Endothelial cell of umbilical vein (primary cell): ENCODE results near the gene TMEM181. TPM values are rescaled to one million over a fixed set of nuclear protein-coding genes. Genes with fewer than 3 reads are reported as not detected.
"Not testable (repeated sequence)": the region's sequence is repeated elsewhere in the genome, so short reads cannot be mapped to it uniquely, and the experiment has no call there.

ENCODE experiments used
- BruUV-seq: library from RNA; stranded (reverse); fragments of 400-500 nt; replicated peaks from 2 replicates; lab custom pipeline; 2021; lab: Mats Ljungman, UMichigan
- CTCF ChIA-PET: fragments of 300-600, 350-600 bp; sonication (Branson Sonifier 250); formaldehyde crosslinking; loops from one replicate; lab custom pipeline; 2021; ENCODE audit warnings: antibody characterized with exemption, inconsistent platforms; lab: Charles Lee
- POLR2A ChIA-PET: fragments of 300-600, 350-600 bp; sonication (Branson Sonifier 250); formaldehyde crosslinking; loops from one replicate; lab custom pipeline; 2021; ENCODE audit warnings: antibody characterized with exemption, inconsistent platforms; lab: Charles Lee
- DNase-seq: peaks from one replicate; pipeline ENCODE4 v3.0.0-alpha.2; 2011; ENCODE audit warnings: low read depth, low spot score
- FAIRE-seq: peaks from 2 replicates; lab custom pipeline; 2011; peaks lifted over from hg19 to GRCh38; lab: Jason Lieb, UNC
- H2AFZ ChIP-seq: 2 replicates; pipeline ENCODE4 v1.6.0; 2012; ENCODE audit warnings: low read depth, low read length, control low read depth, inconsistent platforms
- H3K27ac ChIP-seq: 2 replicates; pipeline ENCODE4 v1.5.1; 2011; ENCODE audit warnings: low read depth, mild to moderate bottlenecking, control low read depth, low read length, moderate library complexity; ENCODE audit not compliant: insufficient read depth
- H3K27me3 ChIP-seq, 2 experiments: 2 replicates each; pipeline versions ENCODE4 v1.6.0 to v1.6.1; 2011; ENCODE audit warnings: low read length in 2 of 2, mixed read lengths in 1 of 2; ENCODE audit not compliant: control insufficient read depth in 2 of 2, insufficient read depth in 2 of 2
- H3K36me3 ChIP-seq, 2 experiments: 2 replicates in 1 of 2; 3 replicates in 1 of 2; pipeline ENCODE4 v1.5.1; 2011; ENCODE audit warnings: low read length in 2 of 2, mild to moderate bottlenecking in 1 of 2, moderate library complexity in 1 of 2; ENCODE audit not compliant: control insufficient read depth in 2 of 2, insufficient read depth in 2 of 2; ENCODE audit errors: extremely low read depth in 1 of 2
- H3K4me1 ChIP-seq: 3 replicates; pipeline ENCODE4 v1.5.1; 2011; ENCODE audit warnings: mild to moderate bottlenecking, low read length; ENCODE audit not compliant: control insufficient read depth, insufficient read depth; ENCODE audit errors: extremely low read depth
- H3K4me2 ChIP-seq: 2 replicates; pipeline ENCODE4 v1.6.1; 2011; ENCODE audit warnings: low read length, control low read depth, mixed read lengths; ENCODE audit not compliant: insufficient read depth
- H3K4me3 ChIP-seq, 3 experiments: fragments of 200-600 bp in 1 of 3; sonication (generic), shearing (Covaris generic) in 1 of 3; replicated peaks in 1 of 3; 2 replicates each; pipeline ENCODE4 v1.5.1; 2011 to 2016; ENCODE audit warnings: control low read depth in 3 of 3, low read length in 3 of 3, mild to moderate bottlenecking in 2 of 3, inconsistent platforms in 1 of 3, low read depth in 1 of 3, moderate library complexity in 1 of 3; ENCODE audit not compliant: insufficient read depth in 1 of 3
- H3K79me2 ChIP-seq: 2 replicates; pipeline ENCODE4 v1.6.0; 2012; ENCODE audit warnings: low read length, inconsistent platforms; ENCODE audit not compliant: control insufficient read depth, insufficient read depth
- H3K9ac ChIP-seq: replicated peaks from 2 replicates; pipeline ENCODE3; 2011; ENCODE audit warnings: low read length, control low read depth; ENCODE audit not compliant: insufficient read depth; ENCODE audit errors: extremely low read depth
- H3K9me1 ChIP-seq: replicated peaks from 3 replicates; pipeline ENCODE4 v1.6.0; 2011; ENCODE audit warnings: mild to moderate bottlenecking, low read length; ENCODE audit not compliant: control insufficient read depth, insufficient read depth; ENCODE audit errors: extremely low read depth
- H3K9me3 ChIP-seq: replicated peaks from 2 replicates; pipeline ENCODE4 v1.5.1; 2012; ENCODE audit warnings: low read length, inconsistent platforms; ENCODE audit not compliant: control insufficient read depth, insufficient read depth
- H4K20me1 ChIP-seq: replicated peaks from 2 replicates; pipeline ENCODE3; 2011; ENCODE audit warnings: mild to moderate bottlenecking, low read length; ENCODE audit not compliant: control insufficient read depth, insufficient read depth; ENCODE audit errors: extremely low read depth
- EZH2 ChIP-seq: IDR thresholded peaks from 2 replicates; pipeline ENCODE4 v1.6.1; 2012; ENCODE audit warnings: borderline replicate concordance, low read depth, mild to moderate bottlenecking, moderate library complexity, low read length, inconsistent platforms; ENCODE audit not compliant: severe bottlenecking
- FOS ChIP-seq: IDR thresholded peaks from 2 replicates; pipeline ENCODE4 v1.6.1; 2011; ENCODE audit warnings: mild to moderate bottlenecking, low read length, moderate library complexity, borderline replicate concordance; ENCODE audit not compliant: insufficient read depth
- GATA2 ChIP-seq: IDR thresholded peaks from 2 replicates; pipeline ENCODE4 v1.7.0; 2011; ENCODE audit warnings: low read depth, mild to moderate bottlenecking, moderate library complexity, mixed read lengths, low read length; ENCODE audit not compliant: insufficient read length, insufficient read depth
- JUN ChIP-seq: IDR thresholded peaks from 2 replicates; pipeline ENCODE4 v1.6.1; 2011; ENCODE audit warnings: borderline replicate concordance, low read depth; ENCODE audit not compliant: insufficient read length, insufficient read depth
- MYC ChIP-seq: IDR thresholded peaks from one replicate; pipeline ENCODE4 v1.6.1; 2011; ENCODE audit warnings: mild to moderate bottlenecking, low read depth, low read length
- POLR2A ChIP-seq: IDR thresholded peaks from 2 replicates; pipeline ENCODE4 v1.6.1; 2012; ENCODE audit warnings: low read depth, mild to moderate bottlenecking, control low read depth, low read length
- POLR2AphosphoS5 ChIP-seq: IDR thresholded peaks from 2 replicates; pipeline ENCODE4 v1.6.1; 2012; ENCODE audit warnings: low read depth, mild to moderate bottlenecking, control low read depth, low read length, moderate library complexity; ENCODE audit not compliant: insufficient read depth
- dilution Hi-C: fragments of 300-500 bp; cut with MboI; formaldehyde crosslinking; loops from one replicate; pipeline ENCODE4 v1.15.0; 2019; ENCODE audit warnings: low sequenced_read_pairs; ENCODE audit not compliant: extremely low pct_ligation_motif_present
- intact Hi-C: fragments of 100-400 bp; cut with micrococcal nuclease; formaldehyde crosslinking; loops from one replicate; pipeline ENCODE4 v1.10.0; 2022
- polyA plus RNA-seq, 4 experiments: library from polyadenylated mRNA; depleted of rRNA in 3 of 4; stranded (reverse) in 3 of 4; unstranded in 1 of 4; fragments of >200 nt; gene quantifications; 2 replicates each; pipeline versions ENCODE4 v1.2.1 to v1.2.3, GENCODE V29; 2011 to 2012; ENCODE audit warnings: missing spikeins in 1 of 4
- total RNA-seq: library from RNA; stranded (reverse); gene quantifications from 2 replicates; pipeline ENCODE4 v1.2.3, GENCODE V29; 2021
- TF ChIP-seq, protein P1 (sequence below), 2 donors: IDR thresholded peaks; 1 replicate in 1 of 2; 2 replicates in 1 of 2; pipeline ENCODE4 v1.5.1; 2011; ENCODE audit warnings: low read length in 2 of 2, mild to moderate bottlenecking in 2 of 2, moderate library complexity in 2 of 2, control low read depth in 1 of 2, inconsistent platforms in 1 of 2, low read depth in 1 of 2; ENCODE audit not compliant: insufficient read depth in 1 of 2; ENCODE audit errors: extremely low read depth in 1 of 2
- TF ChIP-seq, protein P2 (sequence below): IDR thresholded peaks from 2 replicates; pipeline ENCODE4 v1.6.1; 2011; ENCODE audit not compliant: insufficient read depth, insufficient read length

Gene TMEM181
- total and polyA plus RNA-seq, 2 donors (not counting 3 experiments of a cell fraction or from before 2014, with no cell fraction given): 21.7 to 33.5 TPM

DNA sequence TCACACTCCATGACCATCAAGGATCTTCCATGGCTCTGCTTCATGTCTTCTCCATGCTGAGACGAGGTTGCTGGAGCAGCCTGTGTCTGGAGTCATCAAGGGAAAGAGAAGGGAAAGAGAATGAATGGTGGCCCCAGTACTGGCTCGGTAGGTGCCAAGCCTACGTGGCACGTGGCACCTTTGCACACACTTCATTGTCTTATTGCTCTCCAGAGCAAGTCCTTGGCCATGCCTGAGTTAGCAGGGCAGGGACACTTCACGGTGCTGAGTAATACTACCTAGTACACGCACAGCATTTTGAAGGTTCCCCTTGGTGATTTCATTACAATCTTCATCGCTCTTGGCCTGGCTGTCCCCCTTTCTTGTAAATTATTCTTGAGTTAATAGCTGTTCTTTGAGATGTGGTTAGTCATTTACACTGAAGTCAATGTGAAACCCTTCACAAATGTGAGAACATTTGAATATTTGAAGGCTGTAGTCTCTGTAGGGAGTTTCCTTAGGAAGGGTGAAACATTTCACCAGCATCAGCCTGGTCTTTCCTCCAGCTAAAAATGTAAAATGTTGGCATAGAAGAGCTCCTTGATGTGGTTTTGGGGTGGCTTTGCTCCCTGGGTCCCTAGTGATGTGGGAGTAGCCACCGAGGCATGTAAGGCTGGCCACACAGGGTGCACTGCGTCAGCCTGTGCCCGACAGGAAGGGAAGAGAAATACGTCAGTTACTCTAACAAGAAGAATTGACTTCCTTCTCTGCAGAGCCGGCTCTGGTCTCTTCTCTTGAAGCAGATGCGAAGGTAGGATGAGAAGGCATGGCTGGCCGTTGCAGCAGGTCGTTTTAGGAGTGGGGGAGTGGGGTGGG lies 89.6 kb downstream of the TMEM181 start, which contains the start of gene SYTL3:
TSS of gene SYTL3 (plus strand) at position 766 of the 855 bp plus-strand sequence. CDS start 13,215 bp downstream, outside the sequence.
- H3K4me3 ChIP-seq: no peak within 1 kb of the TSS
- no peak within 1 kb of the TSS for H3K27ac ChIP-seq
- FAIRE-seq (peak; percentile 31), DNase-seq (peak; percentile 29)
- POLR2A ChIA-PET: interaction anchor here (0.6 kb wide), 1 partner anchor 1877 kb away, joined by 3 read pairs; no protein-coding TSS in a partner anchor
- intact Hi-C loops (no loop called here), dilution Hi-C loops (no loop called here)
- H3K9me1 ChIP-seq: no peaks in the 10 kb centered on the region
- peaks cover 7% of the 10 kb centered on the region for H3K4me1 ChIP-seq
- H3K9me3 ChIP-seq: no peaks in the 10 kb centered on the region
- TF ChIP-seq EZH2 (no peak), JUN (no peak), POLR2A (no peak), POLR2AphosphoS5 (no peak), FOS (no peak), GATA2 (no peak), MYC (no peak)
- TF ChIP-seq, protein P1, sequence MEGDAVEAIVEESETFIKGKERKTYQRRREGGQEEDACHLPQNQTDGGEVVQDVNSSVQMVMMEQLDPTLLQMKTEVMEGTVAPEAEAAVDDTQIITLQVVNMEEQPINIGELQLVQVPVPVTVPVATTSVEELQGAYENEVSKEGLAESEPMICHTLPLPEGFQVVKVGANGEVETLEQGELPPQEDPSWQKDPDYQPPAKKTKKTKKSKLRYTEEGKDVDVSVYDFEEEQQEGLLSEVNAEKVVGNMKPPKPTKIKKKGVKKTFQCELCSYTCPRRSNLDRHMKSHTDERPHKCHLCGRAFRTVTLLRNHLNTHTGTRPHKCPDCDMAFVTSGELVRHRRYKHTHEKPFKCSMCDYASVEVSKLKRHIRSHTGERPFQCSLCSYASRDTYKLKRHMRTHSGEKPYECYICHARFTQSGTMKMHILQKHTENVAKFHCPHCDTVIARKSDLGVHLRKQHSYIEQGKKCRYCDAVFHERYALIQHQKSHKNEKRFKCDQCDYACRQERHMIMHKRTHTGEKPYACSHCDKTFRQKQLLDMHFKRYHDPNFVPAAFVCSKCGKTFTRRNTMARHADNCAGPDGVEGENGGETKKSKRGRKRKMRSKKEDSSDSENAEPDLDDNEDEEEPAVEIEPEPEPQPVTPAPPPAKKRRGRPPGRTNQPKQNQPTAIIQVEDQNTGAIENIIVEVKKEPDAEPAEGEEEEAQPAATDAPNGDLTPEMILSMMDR (IDR thresholded peaks at IDR 0.05; ENCODE audit: extremely low read depth in 1 of 2, insufficient read depth in 1 of 2, low read depth in 1 of 2, low read length in 2 of 2): no peak
- TF ChIP-seq, protein P2, sequence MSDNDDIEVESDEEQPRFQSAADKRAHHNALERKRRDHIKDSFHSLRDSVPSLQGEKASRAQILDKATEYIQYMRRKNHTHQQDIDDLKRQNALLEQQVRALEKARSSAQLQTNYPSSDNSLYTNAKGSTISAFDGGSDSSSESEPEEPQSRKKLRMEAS: no peak
- H3K27me3 ChIP-seq: no peaks in the 10 kb centered on the region
- CTCF ChIA-PET: interaction anchor here (1.0 to 4.6 kb wide), 5 partner anchors 10 to 435 kb away, joined by 3 to 21 read pairs (median 6); no protein-coding TSS in a partner anchor
- no peaks in the 10 kb centered on the region for H4K20me1 ChIP-seq
- peak within 1 kb of the TSS; percentile 5 for H2AFZ ChIP-seq
- no TSS peak for BruUV-seq
- H3K36me3 ChIP-seq: no peaks in the 10 kb centered on the region
- H3K4me2 ChIP-seq: no peak within 1 kb of the TSS
- H3K79me2 ChIP-seq: no peaks in the 10 kb centered on the region
- H3K9ac ChIP-seq: no peak within 1 kb of the TSS

GRCh38 chr6:158651981-158652737 lies 92.3 kb downstream of the TMEM181 start:
- H3K27ac ChIP-seq, intact Hi-C loops, H3K4me3 ChIP-seq, H3K4me1 ChIP-seq, H3K9me3 ChIP-seq, H3K9ac ChIP-seq, H3K79me2 ChIP-seq, DNase-seq, H3K27me3 ChIP-seq, dilution Hi-C loops, H4K20me1 ChIP-seq, POLR2A ChIA-PET, BruUV-seq, H3K9me1 ChIP-seq, H3K36me3 ChIP-seq, FAIRE-seq, H3K4me2 ChIP-seq, H2AFZ ChIP-seq: not testable (repeated sequence)
- CTCF ChIA-PET: interaction anchor here (1.5 to 2.3 kb wide), 2 partner anchors 39 to 431 kb away, joined by 4 to 8 read pairs; no protein-coding TSS in a partner anchor
